HG02588 (cell line): ENCODE data around the gene IL19.

Experiments used
- ATAC-seq: cut with Tn5 transposase; IDR thresholded peaks from one replicate; pipeline ENCODE4 v1.9.1; 2021; ENCODE audit warnings: mild to moderate bottlenecking, moderate library complexity; ENCODE audit not compliant: unreplicated experiment

The IL19 gene

GRCh38 chr1:206828765-206829164 lies 58.2 kb downstream of the IL19 start:
- ATAC-seq, result no peak

GRCh38 chr1:206829282-206829681 lies 58.7 kb downstream of the IL19 start:
- no peak for ATAC-seq

GRCh38 chr1:206829875-206830274 lies 59.3 kb downstream of the IL19 start:
- no peak for ATAC-seq

- ATAC-seq, result no peak
Observed at GRCh38 chr1:206831650-206832049, 61.1 kb downstream of the IL19 start.

GRCh38 chr1:206832352-206832880 lies 61.8 kb downstream of the IL19 start:
- no peak for ATAC-seq

- no peak for ATAC-seq
Observed at GRCh38 chr1:206833106-206833680, 62.6 kb downstream of the IL19 start.

GRCh38 chr1:206833801-206834200 lies 63.2 kb downstream of the IL19 start:
- no peak for ATAC-seq

- no peak for ATAC-seq
Observed at GRCh38 chr1:206834217-206834616, 63.6 kb downstream of the IL19 start.

- no peak for ATAC-seq
Observed at GRCh38 chr1:206834711-206835110, 64.1 kb downstream of the IL19 start.

- ATAC-seq, result no peak
Observed at GRCh38 chr1:206835186-206835585, 64.6 kb downstream of the IL19 start.

- no peak for ATAC-seq
Observed at GRCh38 chr1:206836111-206836510, 65.5 kb downstream of the IL19 start.

GRCh38 chr1:206839006-206839560 lies 68.5 kb downstream of the IL19 start:
- ATAC-seq, result no peak

- no peak for ATAC-seq
Observed at GRCh38 chr1:206839857-206840256, 69.3 kb downstream of the IL19 start.

- ATAC-seq, result no peak
Observed at GRCh38 chr1:206841609-206842323, 71.2 kb downstream of the IL19 start.

GRCh38 chr1:206842854-206843253 lies 72.3 kb downstream of the IL19 start:
- no peak for ATAC-seq

- ATAC-seq, result no peak
Observed at GRCh38 chr1:206843626-206844025, 73.1 kb downstream of the IL19 start.

- ATAC-seq, result no peak
Observed at GRCh38 chr1:206846487-206846886, 75.9 kb downstream of the IL19 start.

- ATAC-seq, result no peak
Observed at GRCh38 chr1:206847337-206847834, 76.8 kb downstream of the IL19 start.

GRCh38 chr1:206847946-206848345 lies 77.4 kb downstream of the IL19 start:
- ATAC-seq, result no peak

- ATAC-seq, result no peak
Observed at GRCh38 chr1:206850401-206850800, 79.8 kb downstream of the IL19 start.

- no peak for ATAC-seq
Observed at GRCh38 chr1:206851341-206852010, 80.9 kb downstream of the IL19 start.
